ENCODE measurements around the gene LPO. TPM values are rescaled to one million over a fixed set of nuclear protein-coding genes. Genes with fewer than 3 reads are reported as not detected.

Gene LPO
- total and polyA plus RNA-seq, 2 donors (not counting 1 experiment from before 2014, with no cell fraction given) = not detected

- DNase-seq (ENCODE audit: low read depth in 2 of 2) = no peak
- no peaks in the 10 kb centered on the region for H3K4me1 ChIP-seq (ENCODE audit: control insufficient read depth, extremely low read depth, insufficient read depth, low read length)
- no peak overlapping the region for H3K9ac ChIP-seq (ENCODE audit: insufficient read depth, low read length)
- H3K36me3 ChIP-seq (ENCODE audit: control insufficient read depth, insufficient read depth, low read length) = no peaks in the 10 kb centered on the region
- H3K9me3 ChIP-seq (ENCODE audit: control insufficient read depth, insufficient read depth, low read depth, low read length) = no peaks in the 10 kb centered on the region
- H3K27ac ChIP-seq (ENCODE audit: insufficient read depth, low read length) = no peak overlapping the region
- no peak overlapping the region for H3K4me2 ChIP-seq (ENCODE audit: extremely low read depth, insufficient read depth, low read length)
- H3K27me3 ChIP-seq (ENCODE audit: control insufficient read depth, insufficient read depth, low read length) = no peaks in the 10 kb centered on the region
- H2AFZ ChIP-seq (ENCODE audit: low read length) = no peak overlapping the region
- TF ChIP-seq CTCF (conservative IDR thresholded peaks at IDR 0.05 in 1 of 2, IDR thresholded peaks at IDR 0.05 in 1 of 2; ENCODE audit: low read depth in 1 of 2, low read length in 2 of 2) (no peak), EZH2 (IDR thresholded peaks at IDR 0.05; ENCODE audit: low read length, missing control alignments) (no peak)
- no peaks in the 10 kb centered on the region for H3K79me2 ChIP-seq (ENCODE audit: control insufficient read depth, insufficient read depth, low read length)
- H4K20me1 ChIP-seq (ENCODE audit: control insufficient read depth, extremely low read depth, insufficient read depth, low read length) = no peaks in the 10 kb centered on the region
- no peak overlapping the region for H3K4me3 ChIP-seq (replicated peaks in 1 of 4; ENCODE audit: control extremely low read depth in 1 of 4, insufficient read depth in 1 of 4, low read depth in 3 of 4, low read length in 4 of 4)
These were observed 32.3 kb downstream of the LPO start for GRCh38 chr17:58270476-58271215.

GRCh38 chr17:58271216-58271931, 33.0 kb downstream of the LPO start:
- H3K4me2 ChIP-seq (ENCODE audit: extremely low read depth, insufficient read depth, low read length) = no peak overlapping the region
- no peaks in the 10 kb centered on the region for H3K4me1 ChIP-seq (ENCODE audit: control insufficient read depth, extremely low read depth, insufficient read depth, low read length)
- no peaks in the 10 kb centered on the region for H4K20me1 ChIP-seq (ENCODE audit: control insufficient read depth, extremely low read depth, insufficient read depth, low read length)
- no peak overlapping the region for H3K4me3 ChIP-seq (replicated peaks in 1 of 4; ENCODE audit: control extremely low read depth in 1 of 4, insufficient read depth in 1 of 4, low read depth in 3 of 4, low read length in 4 of 4)
- no peaks in the 10 kb centered on the region for H3K9me3 ChIP-seq (ENCODE audit: control insufficient read depth, insufficient read depth, low read depth, low read length)
- no peaks in the 10 kb centered on the region for H3K36me3 ChIP-seq (ENCODE audit: control insufficient read depth, insufficient read depth, low read length)
- no peak for TF ChIP-seq EZH2 (IDR thresholded peaks at IDR 0.05; ENCODE audit: low read length, missing control alignments)
- no peak for TF ChIP-seq CTCF (conservative IDR thresholded peaks at IDR 0.05 in 1 of 2, IDR thresholded peaks at IDR 0.05 in 1 of 2; ENCODE audit: low read depth in 1 of 2, low read length in 2 of 2)
- no peak overlapping the region for H2AFZ ChIP-seq (ENCODE audit: low read length)
- H3K27me3 ChIP-seq (ENCODE audit: control insufficient read depth, insufficient read depth, low read length) = no peaks in the 10 kb centered on the region
- no peaks in the 10 kb centered on the region for H3K79me2 ChIP-seq (ENCODE audit: control insufficient read depth, insufficient read depth, low read length)
- no peak for DNase-seq (ENCODE audit: low read depth in 2 of 2)
- H3K9ac ChIP-seq (ENCODE audit: insufficient read depth, low read length) = no peak overlapping the region
- no peak overlapping the region for H3K27ac ChIP-seq (ENCODE audit: insufficient read depth, low read length)

- no peaks in the 10 kb centered on the region for H3K79me2 ChIP-seq (ENCODE audit: control insufficient read depth, insufficient read depth, low read length)
- no peak overlapping the region for H2AFZ ChIP-seq (ENCODE audit: low read length)
- DNase-seq (ENCODE audit: low read depth in 2 of 2) = no peak
- H3K4me3 ChIP-seq (replicated peaks in 1 of 4; ENCODE audit: control extremely low read depth in 1 of 4, insufficient read depth in 1 of 4, low read depth in 3 of 4, low read length in 4 of 4) = no peak overlapping the region
- H3K9me3 ChIP-seq (ENCODE audit: control insufficient read depth, insufficient read depth, low read depth, low read length) = no peaks in the 10 kb centered on the region
- H3K9ac ChIP-seq (ENCODE audit: insufficient read depth, low read length) = no peak overlapping the region
- H4K20me1 ChIP-seq (ENCODE audit: control insufficient read depth, extremely low read depth, insufficient read depth, low read length) = no peaks in the 10 kb centered on the region
- H3K36me3 ChIP-seq (ENCODE audit: control insufficient read depth, insufficient read depth, low read length) = no peaks in the 10 kb centered on the region
- H3K27me3 ChIP-seq (ENCODE audit: control insufficient read depth, insufficient read depth, low read length) = no peaks in the 10 kb centered on the region
- no peaks in the 10 kb centered on the region for H3K4me1 ChIP-seq (ENCODE audit: control insufficient read depth, extremely low read depth, insufficient read depth, low read length)
- no peak overlapping the region for H3K27ac ChIP-seq (ENCODE audit: insufficient read depth, low read length)
- H3K4me2 ChIP-seq (ENCODE audit: extremely low read depth, insufficient read depth, low read length) = no peak overlapping the region
- TF ChIP-seq CTCF (conservative IDR thresholded peaks at IDR 0.05 in 1 of 2, IDR thresholded peaks at IDR 0.05 in 1 of 2; ENCODE audit: low read depth in 1 of 2, low read length in 2 of 2) = no peak
- TF ChIP-seq EZH2 (IDR thresholded peaks at IDR 0.05; ENCODE audit: low read length, missing control alignments) = no peak
These were observed 34.2 kb downstream of the LPO start for GRCh38 chr17:58272367-58273280.
